Measurements from ENCODE around the gene LCN2.
"Not testable (repeated sequence)": the region's sequence is repeated elsewhere in the genome, so short reads cannot be mapped to it uniquely, and the experiment has no call there.

LCN2 gene

GRCh38 chr9:128124873-128125579 is 24.2 kb upstream of the LCN2 start:
- Histone ChIP-seq H3K9me3 (ENCODE audit: severe bottlenecking) (peaks cover 7% of the 10 kb centered on the region), H3K4me3 (ENCODE audit: low read depth, low read length) (no peak overlapping the region), H3K36me3 (peaks cover 57% of the 10 kb centered on the region), H3K27me3 (ENCODE audit: insufficient read depth, low read depth, severe bottlenecking) (no peaks in the 10 kb centered on the region), H3K27ac (no peak overlapping the region)
- peak; percentile 92 for TF ChIP-seq CTCF (IDR thresholded peaks at IDR 0.05; ENCODE audit: low read depth, low read length)
- DNase-seq, result peak; percentile 92

GRCh38 chr9:128125580-128126354 is 23.5 kb upstream of the LCN2 start:
- peaks cover 55% of the 10 kb centered on the region for H3K36me3 ChIP-seq
- H3K27me3 ChIP-seq (ENCODE audit: insufficient read depth, low read depth, severe bottlenecking), result no peaks in the 10 kb centered on the region
- DNase-seq, result no peak
- H3K27ac ChIP-seq, result no peak overlapping the region
- H3K9me3 ChIP-seq (ENCODE audit: severe bottlenecking), result peaks cover 7% of the 10 kb centered on the region
- H3K4me3 ChIP-seq (ENCODE audit: low read depth, low read length), result no peak overlapping the region
- no peak for TF ChIP-seq CTCF (IDR thresholded peaks at IDR 0.05; ENCODE audit: low read depth, low read length)

GRCh38 chr9:128127568-128127989 is 21.7 kb upstream of the LCN2 start, which contains the start of gene PTGES2:
PTGES2 (minus strand) TSS chr9:128127729; CDS start chr9:128127717, 12 bp downstream.
- Histone ChIP-seq H3K36me3 (peaks cover 38% of the 10 kb centered on the region), H3K27me3 (ENCODE audit: insufficient read depth, low read depth, severe bottlenecking) (no peaks in the 10 kb centered on the region), H3K9me3 (ENCODE audit: severe bottlenecking) (peaks cover 7% of the 10 kb centered on the region), H3K4me3 (ENCODE audit: low read depth, low read length) (peak within 1 kb of the TSS; percentile 72), H3K27ac (peak within 1 kb of the TSS; percentile 99)
- peak; percentile 88 for DNase-seq
- TF ChIP-seq CTCF (IDR thresholded peaks at IDR 0.05; ENCODE audit: low read depth, low read length), result no peak

GRCh38 chr9:128127990-128128835 is 21.0 kb upstream of the LCN2 start:
- peaks cover 31% of the 10 kb centered on the region for H3K36me3 ChIP-seq
- peaks cover 7% of the 10 kb centered on the region for H3K9me3 ChIP-seq (ENCODE audit: severe bottlenecking)
- no peak for TF ChIP-seq CTCF (IDR thresholded peaks at IDR 0.05; ENCODE audit: low read depth, low read length)
- H3K4me3 ChIP-seq (ENCODE audit: low read depth, low read length), result peak overlapping the region; percentile 72
- no peaks in the 10 kb centered on the region for H3K27me3 ChIP-seq (ENCODE audit: insufficient read depth, low read depth, severe bottlenecking)
- peak; percentile 91 for DNase-seq
- peak overlapping the region; percentile 99 for H3K27ac ChIP-seq

- Histone ChIP-seq H3K36me3 (peaks cover 23% of the 10 kb centered on the region), H3K4me3 (ENCODE audit: low read depth, low read length) (peak overlapping the region; percentile 72), H3K27me3 (ENCODE audit: insufficient read depth, low read depth, severe bottlenecking) (no peaks in the 10 kb centered on the region), H3K27ac (peak overlapping the region; percentile 99), H3K9me3 (ENCODE audit: severe bottlenecking) (peaks cover 9% of the 10 kb centered on the region)
- DNase-seq, result no peak
- TF ChIP-seq CTCF (IDR thresholded peaks at IDR 0.05; ENCODE audit: low read depth, low read length), result no peak
These were observed 20.2 kb upstream of the LCN2 start for GRCh38 chr9:128128836-128129590.

- peak; percentile 86 for DNase-seq
- H3K27me3 ChIP-seq (ENCODE audit: insufficient read depth, low read depth, severe bottlenecking), result not testable (repeated sequence)
These were observed 19.2 kb upstream of the LCN2 start for GRCh38 chr9:128129976-128130590.

GRCh38 chr9:128130651-128131050 is 18.6 kb upstream of the LCN2 start:
- H3K27ac ChIP-seq; H3K4me3 ChIP-seq (ENCODE audit: low read depth, low read length); H3K27me3 ChIP-seq (ENCODE audit: insufficient read depth, low read depth, severe bottlenecking); H3K36me3 ChIP-seq; DNase-seq: not testable (repeated sequence)
- H3K9me3 ChIP-seq (ENCODE audit: severe bottlenecking), result peaks cover 10% of the 10 kb centered on the region

More at GRCh38 chr9:128129976-128130590, 19.2 kb upstream of the LCN2 start:
- Histone ChIP-seq H3K9me3 (ENCODE audit: severe bottlenecking) (peaks cover 10% of the 10 kb centered on the region), H3K36me3 (peaks cover 13% of the 10 kb centered on the region)
- H3K27ac ChIP-seq; H3K4me3 ChIP-seq (ENCODE audit: low read depth, low read length): not testable (repeated sequence)
